C4-2B (cell line): ENCODE measurements around the gene KCNJ9.

ENCODE experiments used
- H3K27ac ChIP-seq: fragments of 450-650 bp; 2 replicates; pipeline ENCODE4 v1.5.1; 2017
- CTCF ChIP-seq: fragments of 450-650 bp; conservative IDR thresholded peaks from 2 replicates; pipeline ENCODE4 v1.5.1; 2017; ENCODE audit warnings: mild to moderate bottlenecking
- ZFX ChIP-seq: fragments of 450-650 bp; IDR thresholded peaks from 2 replicates; pipeline ENCODE4 v1.6.1; 2017

Gene KCNJ9

GRCh38 chr1:160099716-160100375, 18.5 kb downstream of the KCNJ9 start:
- no peak overlapping the region for H3K27ac ChIP-seq
- TF ChIP-seq CTCF = no peak
- TF ChIP-seq ZFX = no peak

GRCh38 chr1:160101037-160101716, 19.8 kb downstream of the KCNJ9 start:
- peak; percentile 99 for TF ChIP-seq CTCF
- TF ChIP-seq ZFX = no peak
- H3K27ac ChIP-seq = peak overlapping the region; percentile 28

GRCh38 chr1:160101717-160102522, 20.6 kb downstream of the KCNJ9 start:
- TF ChIP-seq ZFX (no peak), CTCF (no peak)
- peak overlapping the region; percentile 28 for H3K27ac ChIP-seq

GRCh38 chr1:160103658-160104408, 22.5 kb downstream of the KCNJ9 start:
- no peak for TF ChIP-seq CTCF
- TF ChIP-seq ZFX = no peak
- no peak overlapping the region for H3K27ac ChIP-seq

- no peak for TF ChIP-seq ZFX
- no peak for TF ChIP-seq CTCF
Observed at GRCh38 chr1:160104486-160104885, 23.1 kb downstream of the KCNJ9 start.

GRCh38 chr1:160105155-160105554, 23.8 kb downstream of the KCNJ9 start:
- no peak overlapping the region for H3K27ac ChIP-seq
- TF ChIP-seq CTCF (no peak), ZFX (no peak)

More at GRCh38 chr1:160104486-160104885, 23.1 kb downstream of the KCNJ9 start:
- H3K27ac ChIP-seq = no peak overlapping the region
